Activated naive CD8-positive, alpha-beta T cell (primary cell): ENCODE data around the gene ARNT2.

Experiments used
- H3K27ac Mint-ChIP-seq: one replicate; pipeline ENCODE4 v1.8.0; 2021; ENCODE audit warnings: mixed read lengths
- H3K27me3 Mint-ChIP-seq: one replicate; pipeline ENCODE4 v1.8.0; 2021; ENCODE audit warnings: mixed read lengths
- H3K36me3 Mint-ChIP-seq: one replicate; pipeline ENCODE4 v1.8.0; 2021; ENCODE audit warnings: mixed read lengths
- H3K4me1 Mint-ChIP-seq: one replicate; pipeline ENCODE4 v1.8.0; 2021; ENCODE audit warnings: low read depth, mixed read lengths
- H3K4me3 Mint-ChIP-seq: one replicate; pipeline ENCODE4 v1.8.0; 2021; ENCODE audit warnings: mild to moderate bottlenecking, mixed read lengths
- H3K9me3 Mint-ChIP-seq: one replicate; pipeline ENCODE4 v1.8.0; 2021; ENCODE audit warnings: low read depth, mixed read lengths

Gene ARNT2

DNA sequence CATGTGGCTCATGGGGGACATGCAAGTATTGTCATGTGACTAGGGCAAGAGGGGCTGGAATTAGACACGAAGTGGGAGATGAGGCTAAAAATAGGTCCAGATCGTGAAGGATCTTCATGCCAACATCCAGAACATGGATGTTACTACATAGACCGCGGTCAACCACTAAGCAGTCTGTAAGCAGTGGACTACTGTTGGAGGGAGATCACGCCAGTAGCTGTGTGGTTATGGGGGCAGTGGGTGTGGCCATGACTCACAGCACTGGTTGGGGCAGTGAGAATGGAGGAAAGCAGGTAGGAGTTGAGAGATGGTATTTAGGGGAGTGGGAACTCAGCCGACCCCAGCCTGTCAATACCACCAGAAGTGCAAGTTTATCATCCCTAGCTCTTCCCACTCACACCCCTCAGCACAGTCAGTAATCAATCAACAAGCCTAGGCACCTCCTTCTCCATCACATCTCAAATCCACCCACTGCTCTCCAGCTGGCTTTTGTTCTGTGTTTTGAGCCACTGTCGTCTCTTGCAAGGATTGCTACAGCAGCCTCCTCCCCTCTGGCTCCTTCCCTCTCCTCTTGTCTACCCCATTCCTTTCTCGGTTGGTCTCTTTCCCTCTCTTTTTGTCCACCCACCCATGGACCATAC, 183.8 kb downstream of the ARNT2 start:
- Mint-ChIP-seq H3K27ac (no peak overlapping the region), H3K36me3 (no peaks in the 10 kb centered on the region), H3K4me1 (no peaks in the 10 kb centered on the region), H3K27me3 (peaks cover 1% of the 10 kb centered on the region), H3K9me3 (no peaks in the 10 kb centered on the region), H3K4me3 (no peak overlapping the region)

- H3K27ac Mint-ChIP-seq: no peak overlapping the region
- H3K4me1 Mint-ChIP-seq: no peaks in the 10 kb centered on the region
Observed at GRCh38 chr15:80588801-80589200, 184.6 kb downstream of the ARNT2 start.

GRCh38 chr15:80590761-80591355, 186.7 kb downstream of the ARNT2 start:
- Mint-ChIP-seq H3K4me3 (no peak overlapping the region), H3K36me3 (no peaks in the 10 kb centered on the region)

More at GRCh38 chr15:80588801-80589200, 184.6 kb downstream of the ARNT2 start:
- Mint-ChIP-seq H3K9me3 (no peaks in the 10 kb centered on the region), H3K4me3 (no peak overlapping the region), H3K27me3 (peaks cover 1% of the 10 kb centered on the region), H3K36me3 (no peaks in the 10 kb centered on the region)

DNA sequence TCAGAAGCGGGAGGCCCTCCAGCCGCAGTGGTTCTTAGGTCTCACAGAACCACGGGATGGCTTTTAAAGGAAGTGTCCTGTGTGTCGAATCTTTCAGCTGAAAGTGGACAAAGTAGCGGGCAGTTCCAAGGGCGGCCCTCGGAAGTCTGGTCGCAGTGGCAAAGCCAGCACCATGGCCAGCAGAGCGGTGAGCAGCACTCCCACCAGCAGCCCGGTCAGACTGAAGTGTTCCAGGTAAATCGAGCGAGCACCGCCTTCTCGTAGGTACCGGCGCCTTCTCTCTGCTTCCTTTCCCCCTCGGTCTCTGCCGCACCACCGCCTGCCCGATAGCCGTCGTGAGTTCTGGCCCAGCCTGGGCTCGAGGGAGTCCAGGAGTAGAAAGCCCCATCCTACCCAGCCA, 187.3 kb downstream of the ARNT2 start:
- Mint-ChIP-seq H3K4me1 (no peaks in the 10 kb centered on the region), H3K4me3 (no peak overlapping the region), H3K27me3 (no peaks in the 10 kb centered on the region), H3K9me3 (no peaks in the 10 kb centered on the region), H3K27ac (no peak overlapping the region), H3K36me3 (no peaks in the 10 kb centered on the region)

More at GRCh38 chr15:80590761-80591355, 186.7 kb downstream of the ARNT2 start:
- Mint-ChIP-seq H3K9me3 (no peaks in the 10 kb centered on the region), H3K27ac (no peak overlapping the region), H3K27me3 (no peaks in the 10 kb centered on the region), H3K4me1 (no peaks in the 10 kb centered on the region)

DNA sequence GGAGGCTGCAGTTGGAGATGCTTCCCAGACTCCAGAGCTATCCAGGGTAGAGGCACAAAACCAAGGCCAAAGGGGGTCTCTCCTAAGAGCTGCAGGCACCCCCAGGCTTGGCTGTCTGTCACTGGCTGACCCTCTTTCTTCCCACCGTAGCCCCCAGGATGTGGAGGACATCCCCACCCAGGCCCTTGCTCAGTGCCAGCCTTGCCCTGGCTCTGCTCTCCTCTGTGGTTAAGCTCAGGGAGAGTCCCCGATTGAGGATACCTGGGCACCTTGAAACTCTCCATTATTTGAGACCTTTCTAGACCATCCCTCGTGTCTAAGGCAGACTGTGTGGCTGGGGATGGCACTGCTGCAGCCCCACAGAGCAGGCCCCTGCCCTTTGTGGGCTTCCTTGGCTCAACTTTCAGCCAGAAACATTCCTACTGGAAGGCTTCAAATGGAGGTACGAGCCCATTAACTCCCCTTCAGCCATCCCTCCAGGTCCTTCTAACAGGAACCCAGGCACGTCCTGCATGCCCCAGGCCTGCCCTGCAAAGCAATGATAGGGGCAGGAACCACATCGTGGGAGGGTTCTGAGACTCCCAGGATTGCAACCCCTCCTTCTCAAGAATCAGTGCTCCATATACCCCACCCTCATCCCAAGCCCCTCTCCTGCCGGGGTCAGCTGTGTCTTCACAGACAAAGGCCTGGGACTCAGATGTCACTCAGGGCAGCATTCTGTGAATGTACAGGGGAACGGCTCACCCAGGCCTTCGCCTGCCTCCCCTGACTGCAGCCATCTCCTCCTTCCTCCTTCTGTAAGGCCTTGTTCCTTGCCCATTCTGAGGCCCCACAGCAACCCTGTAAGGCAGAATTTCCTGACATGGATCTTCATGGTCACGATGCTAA, 188.0 kb downstream of the ARNT2 start:
- H3K4me1 Mint-ChIP-seq: no peaks in the 10 kb centered on the region
- H3K36me3 Mint-ChIP-seq: no peaks in the 10 kb centered on the region
- no peaks in the 10 kb centered on the region for H3K27me3 Mint-ChIP-seq
- no peaks in the 10 kb centered on the region for H3K9me3 Mint-ChIP-seq
- no peak overlapping the region for H3K4me3 Mint-ChIP-seq
- H3K27ac Mint-ChIP-seq: no peak overlapping the region

DNA sequence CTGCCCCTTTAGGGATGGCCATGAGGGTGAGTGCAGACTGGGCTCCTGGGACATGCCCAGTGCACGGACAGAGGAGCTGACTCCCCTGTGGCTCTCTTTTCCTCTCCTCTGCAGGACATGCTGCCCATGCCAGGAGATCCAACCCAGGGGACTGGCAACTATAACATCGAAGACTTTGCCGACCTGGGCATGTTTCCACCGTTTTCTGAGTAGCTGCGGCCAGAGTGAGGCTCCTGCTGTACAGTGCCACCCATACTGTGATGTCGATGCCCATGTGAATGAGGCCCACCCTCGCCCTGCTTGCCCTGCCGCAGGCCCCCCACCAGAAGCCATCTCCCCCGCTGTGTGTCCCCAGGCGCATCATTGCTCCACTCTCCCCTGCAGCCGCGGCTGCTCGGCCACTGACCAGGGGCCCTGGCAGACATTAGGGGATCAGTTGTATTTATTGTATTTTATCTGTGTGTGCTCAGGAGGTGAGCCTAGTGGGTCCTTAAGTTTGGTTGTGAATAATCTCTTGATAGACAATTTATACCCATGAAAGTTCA, 189.4 kb downstream of the ARNT2 start:
- Mint-ChIP-seq H3K27me3 (no peaks in the 10 kb centered on the region), H3K4me1 (no peaks in the 10 kb centered on the region), H3K36me3 (no peaks in the 10 kb centered on the region), H3K4me3 (no peak overlapping the region), H3K27ac (no peak overlapping the region), H3K9me3 (no peaks in the 10 kb centered on the region)

- Mint-ChIP-seq H3K4me1 (no peaks in the 10 kb centered on the region), H3K27ac (no peak overlapping the region), H3K27me3 (peaks cover 4% of the 10 kb centered on the region), H3K9me3 (no peaks in the 10 kb centered on the region), H3K36me3 (no peaks in the 10 kb centered on the region), H3K4me3 (no peak overlapping the region)
Observed at GRCh38 chr15:80594091-80594889, 190.1 kb downstream of the ARNT2 start.

DNA sequence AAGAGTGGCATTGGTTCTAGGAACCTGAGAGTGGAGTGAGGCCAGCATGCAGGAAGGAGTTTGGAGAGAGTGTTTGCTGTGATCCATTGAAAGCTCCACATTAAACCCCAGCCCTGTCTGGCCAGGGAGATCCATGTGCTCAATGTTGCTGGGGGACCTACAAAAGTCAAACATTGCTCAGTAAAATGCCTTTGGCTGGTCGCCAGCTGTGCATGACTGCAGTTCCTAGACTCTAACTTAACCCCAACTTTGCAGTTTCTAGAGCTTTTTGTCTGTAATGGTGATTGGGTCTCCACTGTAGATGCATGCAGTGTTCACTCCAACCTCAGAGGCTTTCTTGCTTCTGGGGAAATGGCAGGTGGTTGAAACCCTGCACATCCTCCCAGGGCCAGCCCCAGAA, 191.2 kb downstream of the ARNT2 start:
- H3K27ac Mint-ChIP-seq: no peak overlapping the region
- H3K36me3 Mint-ChIP-seq: no peaks in the 10 kb centered on the region
- H3K4me1 Mint-ChIP-seq: no peaks in the 10 kb centered on the region
- H3K9me3 Mint-ChIP-seq: no peaks in the 10 kb centered on the region
- peaks cover 11% of the 10 kb centered on the region for H3K27me3 Mint-ChIP-seq
- no peak overlapping the region for H3K4me3 Mint-ChIP-seq

GRCh38 chr15:80596521-80596976, 192.4 kb downstream of the ARNT2 start:
- Mint-ChIP-seq H3K36me3 (no peaks in the 10 kb centered on the region), H3K4me1 (no peaks in the 10 kb centered on the region), H3K9me3 (no peaks in the 10 kb centered on the region), H3K4me3 (no peak overlapping the region), H3K27ac (no peak overlapping the region), H3K27me3 (peaks cover 11% of the 10 kb centered on the region)

- H3K27ac Mint-ChIP-seq: no peak overlapping the region
- H3K4me1 Mint-ChIP-seq: no peaks in the 10 kb centered on the region
- H3K4me3 Mint-ChIP-seq: no peak overlapping the region
- H3K9me3 Mint-ChIP-seq: no peaks in the 10 kb centered on the region
- H3K27me3 Mint-ChIP-seq: peaks cover 11% of the 10 kb centered on the region
- no peaks in the 10 kb centered on the region for H3K36me3 Mint-ChIP-seq
Observed at GRCh38 chr15:80597076-80597475, 192.9 kb downstream of the ARNT2 start.

DNA sequence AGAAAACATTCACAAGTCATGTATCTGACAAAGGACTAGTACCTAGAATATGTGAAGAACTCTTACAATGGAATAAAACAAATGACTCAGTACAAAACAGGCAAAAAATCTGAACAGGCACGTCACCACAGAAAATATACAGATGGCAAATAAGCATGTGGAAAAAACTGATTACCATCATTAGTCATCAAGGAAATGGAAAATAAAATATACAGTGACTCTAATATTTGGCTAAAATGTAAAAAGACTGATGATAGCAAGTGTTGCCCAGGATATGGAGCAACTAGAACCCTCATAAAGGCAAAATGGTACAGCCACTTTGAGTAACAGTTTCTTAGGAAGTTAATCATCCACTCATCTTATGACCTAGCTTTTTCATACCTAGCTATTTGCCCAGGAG, 195.2 kb downstream of the ARNT2 start:
- Mint-ChIP-seq H3K4me3 (no peak overlapping the region), H3K36me3 (no peaks in the 10 kb centered on the region), H3K9me3 (no peaks in the 10 kb centered on the region), H3K4me1 (no peaks in the 10 kb centered on the region), H3K27me3 (peaks cover 13% of the 10 kb centered on the region), H3K27ac (no peak overlapping the region)

DNA sequence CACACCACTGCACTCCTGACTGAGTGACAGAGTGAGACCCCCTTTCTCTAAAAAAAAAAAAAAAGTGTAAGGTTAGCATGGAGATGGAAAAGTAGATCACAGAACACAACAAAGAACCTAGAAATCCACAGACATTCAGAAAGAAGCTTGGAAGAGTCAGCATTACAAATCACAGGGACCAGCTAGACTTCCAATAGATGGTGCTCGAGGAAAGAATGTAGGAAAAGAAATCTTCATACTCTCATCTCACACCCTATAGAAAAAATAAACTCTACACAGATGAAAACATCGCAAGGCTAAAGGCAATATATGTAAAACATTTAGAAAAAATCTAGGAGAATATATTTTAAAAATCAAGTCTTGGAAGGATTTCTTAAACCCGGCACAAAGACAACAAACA, 196.4 kb downstream of the ARNT2 start:
- H3K27ac Mint-ChIP-seq: no peak overlapping the region
- no peaks in the 10 kb centered on the region for H3K36me3 Mint-ChIP-seq
- peaks cover 14% of the 10 kb centered on the region for H3K27me3 Mint-ChIP-seq
- no peaks in the 10 kb centered on the region for H3K4me1 Mint-ChIP-seq
- H3K9me3 Mint-ChIP-seq: no peaks in the 10 kb centered on the region
- H3K4me3 Mint-ChIP-seq: no peak overlapping the region

GRCh38 chr15:80601256-80601655, 197.1 kb downstream of the ARNT2 start:
- Mint-ChIP-seq H3K27me3 (peaks cover 16% of the 10 kb centered on the region), H3K4me3 (no peak overlapping the region), H3K9me3 (no peaks in the 10 kb centered on the region), H3K36me3 (no peaks in the 10 kb centered on the region), H3K4me1 (no peaks in the 10 kb centered on the region), H3K27ac (no peak overlapping the region)
